GM12892 (cell line): Measurements from ENCODE around the gene P4HTM.
A peak's percentile ranks its signal among the peaks of the same experiment; 100 is the strongest.

Experiments used
- DNase-seq: peaks from one replicate; pipeline ENCODE4 v3.0.0; 2011; ENCODE audit not compliant: insufficient read length
- FAIRE-seq: peaks from 2 replicates; lab custom pipeline; 2011; peaks lifted over from hg19 to GRCh38; lab: Jason Lieb, UNC
- POLR2A ChIP-seq: IDR thresholded peaks from 2 replicates; pipeline ENCODE4 v1.6.1; 2011; ENCODE audit warnings: low read depth, low read length, control low read depth
- POLR2AphosphoS5 ChIP-seq: IDR thresholded peaks from 2 replicates; pipeline ENCODE4 v1.6.1; 2011; ENCODE audit warnings: low read depth, low read length, control low read depth
- TAF1 ChIP-seq: IDR thresholded peaks from 2 replicates; pipeline ENCODE4 v1.6.1; 2011; ENCODE audit warnings: low read depth, mild to moderate bottlenecking, control low read depth, low read length, borderline replicate concordance

Gene P4HTM

DNA sequence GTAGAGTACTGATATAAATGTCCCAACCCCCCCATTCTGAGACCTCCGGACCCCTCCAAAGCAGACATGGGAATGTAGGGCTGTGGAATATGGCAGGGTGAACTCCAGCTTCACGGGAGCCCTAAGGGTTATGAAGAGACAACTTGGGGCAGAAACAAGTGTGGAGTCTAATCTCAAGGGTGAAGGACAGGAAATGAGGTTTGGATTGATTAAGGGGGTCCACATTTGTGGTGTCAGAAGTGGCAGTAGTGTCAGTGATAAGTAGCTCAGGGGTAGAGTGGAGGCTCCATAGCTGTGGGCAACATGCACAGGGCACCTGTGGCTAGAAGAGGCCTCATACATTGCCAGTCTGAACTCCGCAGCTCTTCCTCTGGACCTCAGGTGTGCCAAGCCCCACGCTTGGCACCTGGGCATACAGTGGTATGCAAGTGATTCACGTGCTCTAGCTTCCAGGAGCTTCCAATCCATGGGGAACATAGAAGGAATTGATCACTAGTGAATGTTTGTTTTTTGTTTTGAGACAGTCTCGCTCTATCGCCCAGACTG, 4.1 kb upstream of the P4HTM start:
- DNase-seq (no peak), FAIRE-seq (no peak)
- TF ChIP-seq POLR2A: no peak
- no peak for TF ChIP-seq POLR2AphosphoS5
- TF ChIP-seq TAF1: no peak

DNA sequence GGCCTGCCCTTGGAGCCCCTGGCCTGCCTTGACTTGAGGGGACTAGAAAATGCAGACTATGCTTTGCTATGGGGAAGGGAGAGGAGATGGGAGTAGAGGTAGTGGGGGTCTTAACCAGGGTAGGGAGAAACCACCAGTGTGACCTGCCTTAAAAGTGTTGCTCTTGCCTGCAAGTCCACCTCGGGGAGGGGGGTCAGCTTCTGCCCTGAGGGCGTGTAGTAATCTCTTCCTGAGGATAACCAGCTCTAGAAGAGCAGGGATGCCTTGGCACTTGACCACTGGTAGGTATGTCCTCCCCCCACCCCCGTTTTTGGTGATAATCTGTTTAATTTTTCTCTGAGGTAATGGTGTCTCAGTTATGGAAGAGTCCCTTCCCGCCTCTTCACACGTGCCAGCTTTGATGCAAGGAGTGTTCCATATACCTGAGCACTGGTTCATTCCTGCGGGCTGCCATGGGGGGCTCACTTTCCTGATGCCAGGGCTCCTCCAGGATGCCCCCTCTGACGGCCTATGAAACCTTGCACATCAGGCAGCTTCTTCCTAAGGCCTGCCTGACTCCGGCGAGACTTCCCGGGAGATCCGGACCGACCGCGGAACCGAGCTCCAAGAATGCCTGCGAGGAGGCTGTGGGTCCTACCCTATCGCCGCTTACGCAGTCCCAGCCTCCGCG, 780 bp upstream of the P4HTM start:
- FAIRE-seq: peak; percentile 46
- no peak for DNase-seq
- no peak for TF ChIP-seq POLR2AphosphoS5
- TF ChIP-seq TAF1: no peak
- TF ChIP-seq POLR2A: no peak

DNA sequence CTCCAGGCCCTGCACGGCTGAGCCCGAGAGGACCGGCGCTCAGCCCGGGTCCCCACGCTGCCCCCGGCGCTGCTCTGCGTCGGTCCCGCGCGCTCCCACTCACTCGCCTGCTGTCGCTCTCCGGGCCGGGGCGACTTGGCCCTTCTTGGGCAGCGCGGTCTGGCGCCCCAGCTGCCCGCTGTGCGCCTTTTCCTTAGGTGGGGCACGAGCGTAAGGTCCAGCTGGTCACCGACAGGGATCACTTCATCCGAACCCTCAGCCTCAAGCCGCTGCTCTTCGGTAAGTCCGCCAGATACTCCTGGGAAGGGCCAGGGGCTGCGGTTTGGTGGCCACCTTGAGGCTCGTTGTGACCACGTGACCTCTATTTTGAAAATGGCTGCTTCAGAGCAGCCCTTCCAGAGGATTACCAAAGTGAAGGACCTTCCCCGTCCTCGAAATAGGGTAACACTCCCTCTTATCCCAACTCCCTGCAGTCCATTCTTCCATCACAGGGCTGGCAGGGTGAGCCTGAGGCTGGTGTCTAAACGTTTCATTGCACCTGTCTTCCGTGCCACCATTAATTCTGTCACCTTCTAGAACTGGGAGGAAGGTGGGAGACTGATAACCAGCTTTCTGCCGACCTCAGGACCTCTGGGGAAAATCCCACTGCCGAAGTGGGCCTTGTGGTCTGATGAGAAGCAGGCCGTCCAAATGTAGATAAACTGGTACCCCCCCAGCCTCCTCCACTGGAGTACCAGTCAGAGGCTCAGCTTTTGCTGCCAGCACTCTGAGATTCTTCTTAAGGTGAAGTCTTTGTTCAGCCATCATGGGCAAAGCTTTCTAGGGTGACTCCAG, 812 bp downstream of the P4HTM start:
- FAIRE-seq (peak; percentile 85), DNase-seq (no peak)
- TF ChIP-seq POLR2AphosphoS5 (no peak), POLR2A (peak; percentile 19; the same call in 1 of the 2 replicates)

DNA sequence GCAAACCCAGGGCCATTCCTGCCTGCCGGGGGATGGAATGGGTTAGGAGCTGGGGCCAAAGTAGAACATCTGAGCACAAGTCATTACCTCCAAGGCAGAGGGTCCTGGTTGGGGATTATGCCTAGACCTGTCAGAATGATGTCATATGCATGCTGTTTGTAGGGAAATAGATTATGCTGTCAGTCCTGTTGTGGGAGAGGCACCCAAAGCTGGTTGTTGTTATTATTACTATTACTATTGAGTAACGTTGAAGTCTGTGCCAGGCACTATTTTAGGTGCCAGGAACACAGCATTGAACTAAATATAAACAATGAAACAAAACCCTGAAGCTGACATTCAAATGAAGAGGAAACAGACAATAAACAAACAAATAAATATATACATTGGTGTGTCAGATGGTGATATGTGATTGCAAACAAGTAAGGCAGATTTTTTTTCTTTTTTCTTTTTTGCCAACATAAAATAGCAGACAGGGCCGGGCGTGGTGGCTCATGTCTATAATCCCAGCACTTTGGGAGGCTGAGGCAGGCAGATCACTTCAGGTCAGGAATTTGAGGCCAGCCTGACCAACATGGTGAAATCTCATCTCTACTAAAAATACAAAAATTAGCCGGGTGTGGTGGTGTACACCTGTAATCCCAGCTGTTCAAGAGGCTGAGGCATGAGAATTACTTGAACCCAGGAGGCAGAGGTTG, 2.0 kb downstream of the P4HTM start:
- FAIRE-seq (no peak), DNase-seq (no peak)
- TF ChIP-seq POLR2A (no peak), TAF1 (no peak), POLR2AphosphoS5 (no peak)

DNA sequence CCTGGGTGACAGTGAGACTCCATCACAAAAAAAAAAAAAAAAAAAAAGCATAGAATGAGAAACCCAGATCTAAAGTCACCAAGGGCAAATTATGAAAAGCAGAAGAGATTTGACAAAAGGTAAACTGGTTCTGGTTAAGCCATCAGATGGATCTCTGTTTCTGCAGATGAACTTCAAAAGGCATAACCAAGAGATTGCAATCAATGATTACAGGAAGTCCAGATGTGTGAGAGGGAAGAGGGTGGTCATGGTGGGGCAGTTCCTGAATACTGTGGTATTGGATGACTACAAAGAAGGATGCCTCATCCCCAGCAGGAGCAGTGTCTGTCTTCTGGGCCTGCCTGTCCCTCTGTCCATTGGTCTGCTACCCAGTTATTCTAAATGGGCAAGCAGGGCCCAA, 3.8 kb downstream of the P4HTM start:
- FAIRE-seq (no peak), DNase-seq (no peak)
- no peak for TF ChIP-seq POLR2AphosphoS5
- no peak for TF ChIP-seq TAF1
- no peak for TF ChIP-seq POLR2A

DNA sequence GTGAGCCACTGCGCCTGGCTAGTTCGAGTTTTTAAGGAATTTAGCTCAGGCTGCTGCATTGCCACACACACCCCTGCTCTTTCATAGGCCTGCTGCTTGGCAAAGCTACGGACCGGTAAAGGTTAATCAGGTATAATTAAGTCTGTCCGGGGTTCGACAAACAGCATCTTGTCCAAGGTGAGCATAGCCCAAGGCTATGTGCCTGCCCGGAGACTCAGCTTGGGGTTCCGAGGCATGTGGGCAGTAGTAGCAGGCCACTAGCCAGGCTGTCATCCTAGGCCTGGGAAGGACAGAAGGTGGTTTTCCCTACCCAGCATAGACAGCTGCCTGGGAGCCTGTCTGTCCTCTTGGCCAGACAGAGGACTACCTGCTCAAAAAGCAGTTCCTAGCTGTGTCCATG, 6.6 kb downstream of the P4HTM start:
- DNase-seq (no peak), FAIRE-seq (no peak)
- no peak for TF ChIP-seq POLR2AphosphoS5
- TF ChIP-seq TAF1: no peak
- TF ChIP-seq POLR2A: no peak

DNA sequence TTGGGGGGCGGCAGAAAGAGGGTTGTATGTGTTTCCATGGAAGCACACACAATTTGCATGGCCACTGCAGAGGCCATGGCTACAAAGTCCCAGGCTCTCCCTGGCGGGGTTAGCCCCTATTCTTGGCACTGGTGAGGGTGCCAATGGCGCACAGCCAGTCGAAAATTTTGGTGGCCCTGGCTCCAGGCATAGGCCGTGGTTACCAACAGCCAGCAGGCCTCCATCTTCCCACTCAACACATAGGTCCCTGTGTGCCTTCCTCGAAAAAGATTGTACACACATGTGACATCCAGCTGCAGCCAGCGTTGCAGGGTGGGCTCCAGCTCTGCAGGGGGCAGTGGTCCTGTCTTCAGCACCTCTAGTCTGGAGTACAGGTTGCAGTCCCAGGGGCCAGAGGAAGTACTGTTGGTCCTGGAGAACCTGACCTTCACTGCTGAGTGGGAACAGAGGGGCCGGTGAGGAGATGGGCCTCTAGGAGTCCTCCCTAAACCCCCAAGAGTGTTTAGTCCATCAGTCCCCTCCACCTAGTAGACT, 7.1 kb downstream of the P4HTM start:
- DNase-seq: no peak
- FAIRE-seq: no peak
- TF ChIP-seq POLR2AphosphoS5 (no peak), TAF1 (no peak), POLR2A (no peak)

DNA sequence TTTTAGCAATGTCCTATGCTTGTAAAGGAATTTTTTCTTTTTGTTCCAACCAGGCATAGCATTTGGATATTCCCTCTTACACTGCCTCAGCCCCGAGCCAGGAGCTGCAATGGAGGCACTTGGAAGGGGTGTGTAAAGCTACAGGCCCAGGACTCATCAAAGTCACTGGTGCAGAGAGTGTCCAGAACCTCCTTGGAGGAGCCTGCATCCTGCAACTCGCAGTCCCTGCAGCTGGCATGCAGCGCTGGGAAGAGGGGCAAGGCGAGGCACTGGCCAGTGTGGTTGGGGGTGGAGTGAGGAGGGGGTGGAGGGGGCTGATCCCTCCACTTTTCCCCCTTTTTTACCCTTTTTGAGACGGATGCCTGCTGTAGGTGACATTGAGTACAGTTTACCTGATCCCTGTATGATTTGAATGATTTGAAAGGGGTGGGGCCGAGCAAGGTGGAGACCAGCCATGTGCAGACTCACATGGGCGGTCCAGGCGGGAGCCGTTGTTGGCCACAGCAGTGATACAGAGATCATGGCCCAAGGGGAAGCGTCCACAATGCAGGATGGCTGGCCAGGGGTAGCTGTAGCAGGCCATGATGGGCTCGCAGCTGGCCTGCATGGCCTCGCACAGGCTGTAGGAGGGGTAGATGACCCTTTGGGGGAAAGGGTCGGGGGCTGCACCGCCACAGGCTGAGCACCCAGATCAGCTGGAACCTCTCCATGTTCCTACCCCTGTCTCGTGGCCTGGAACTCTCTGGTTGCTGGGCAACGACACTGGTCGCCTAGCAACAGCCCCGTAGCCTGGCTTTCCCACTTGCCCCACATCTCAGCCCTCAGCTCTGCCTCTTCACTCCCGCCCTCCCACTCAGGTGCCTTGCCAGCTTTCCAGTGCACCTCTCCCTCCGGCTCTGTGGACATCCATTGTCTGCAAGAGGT, 7.9 kb downstream of the P4HTM start:
- DNase-seq: no peak
- no peak for FAIRE-seq
- 0 out of 2 replicates have a peak, but pooled peaks have one; percentile 17 for TF ChIP-seq POLR2A
- no peak for TF ChIP-seq TAF1

DNA sequence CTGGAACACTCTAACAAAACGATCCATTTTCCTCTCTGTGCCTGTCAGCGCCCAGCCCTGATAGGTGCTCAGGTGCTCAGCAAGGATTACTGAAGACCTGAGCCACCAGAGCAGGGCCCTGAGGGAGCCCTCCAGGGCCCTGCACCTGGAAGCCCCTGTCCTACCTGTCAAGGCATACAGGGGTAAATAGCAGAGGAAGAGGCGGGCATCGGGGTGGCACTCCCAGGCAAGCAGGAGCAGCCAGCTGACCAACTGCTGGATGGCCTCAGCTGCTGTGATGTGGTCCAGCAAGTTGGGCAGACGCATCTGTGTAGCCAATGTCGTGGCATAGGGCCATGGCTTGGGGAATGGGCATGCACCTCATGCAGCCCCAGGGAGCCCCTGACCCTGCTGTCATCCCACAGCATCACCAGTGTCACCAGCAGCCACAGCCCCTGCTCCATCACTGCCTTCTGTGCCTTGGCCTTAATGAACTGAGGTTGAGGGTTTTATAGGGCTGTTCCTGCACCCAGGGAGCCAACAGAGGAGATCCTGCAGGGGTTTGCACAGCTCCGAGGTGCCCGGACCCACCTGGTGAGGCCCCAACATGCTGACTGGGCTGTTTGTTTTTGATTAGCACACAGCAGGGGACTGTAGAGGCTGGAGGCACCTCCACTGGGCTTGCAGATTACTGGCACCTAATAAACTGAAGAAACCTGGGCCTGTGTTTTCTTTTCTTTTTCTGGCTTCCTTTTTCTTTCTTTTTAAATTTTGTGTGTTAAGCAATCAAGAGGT, 9.2 kb downstream of the P4HTM start:
- TF ChIP-seq POLR2AphosphoS5: no peak
- TF ChIP-seq POLR2A: no peak
- DNase-seq (no peak), FAIRE-seq (no peak)

DNA sequence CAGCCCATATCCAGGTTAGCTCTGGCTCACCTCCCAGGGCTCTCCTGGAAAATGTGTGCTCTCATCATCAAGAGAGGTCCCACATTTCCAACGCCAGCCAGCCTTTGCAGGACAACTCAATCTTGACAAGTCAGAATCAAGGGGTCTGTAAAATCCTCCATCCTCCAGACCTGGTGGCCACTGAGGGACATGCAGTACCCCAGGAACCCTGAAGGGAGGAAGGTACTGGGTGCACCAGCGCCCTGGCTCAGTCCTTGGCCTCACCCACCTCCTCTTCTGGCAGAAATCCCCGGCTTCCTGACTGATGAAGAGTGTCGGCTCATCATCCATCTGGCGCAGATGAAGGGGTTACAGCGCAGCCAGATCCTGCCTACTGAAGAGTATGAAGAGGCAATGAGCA, 11.1 kb downstream of the P4HTM start:
- no peak for DNase-seq
- no peak for TF ChIP-seq TAF1
- TF ChIP-seq POLR2A: peak; percentile 18; the same call in 1 of the 2 replicates
- no peak for FAIRE-seq
